Endodermal cell (in vitro differentiated cells): ENCODE measurements around the gene NACA2. TPM values are rescaled to one million over a fixed set of nuclear protein-coding genes. Genes with fewer than 3 reads are reported as not detected.

Source experiments
- DNase-seq: peaks from one replicate; pipeline ENCODE4 v3.0.0-alpha.2; 2017
- H3K27ac ChIP-seq: 2 replicates; pipeline ENCODE4 v1.5.1; 2013; ENCODE audit warnings: mild to moderate bottlenecking, low read depth, low read length, moderate library complexity
- H3K27me3 ChIP-seq: 2 replicates; pipeline ENCODE4 v1.6.1; 2013; ENCODE audit warnings: mild to moderate bottlenecking, low read length, moderate library complexity; ENCODE audit not compliant: insufficient read depth, control insufficient read depth, poor library complexity, severe bottlenecking
- H3K36me3 ChIP-seq: 2 replicates; pipeline ENCODE4 v1.7.0; 2013; ENCODE audit warnings: mild to moderate bottlenecking, low read length, moderate library complexity; ENCODE audit not compliant: control insufficient read depth, insufficient read depth
- H3K4me1 ChIP-seq: one replicate; pipeline ENCODE4 v1.7.0; 2013; ENCODE audit warnings: low read length; ENCODE audit not compliant: control insufficient read depth, insufficient read depth
- H3K4me3 ChIP-seq: 2 replicates; pipeline ENCODE4 v1.5.1; 2013; ENCODE audit warnings: mild to moderate bottlenecking, low read length, moderate library complexity
- H3K9ac ChIP-seq: 2 replicates; pipeline ENCODE4 v1.6.1; 2013; ENCODE audit warnings: mild to moderate bottlenecking, low read length, moderate library complexity; ENCODE audit not compliant: poor library complexity, severe bottlenecking; ENCODE audit errors: extremely low read depth
- H3K9me3 ChIP-seq: 2 replicates; pipeline ENCODE4 v1.6.1; 2013; ENCODE audit warnings: mild to moderate bottlenecking, low read length, moderate library complexity; ENCODE audit not compliant: control insufficient read depth
- H3K27ac Mint-ChIP-seq: 2 replicates; pipeline ENCODE4 v1.8.0; 2020; ENCODE audit warnings: mixed read lengths
- H3K27me3 Mint-ChIP-seq: 2 replicates; pipeline ENCODE4 v1.8.0; 2021; ENCODE audit warnings: mild to moderate bottlenecking, mixed read lengths; ENCODE audit not compliant: insufficient read depth
- H3K36me3 Mint-ChIP-seq: 2 replicates; pipeline ENCODE4 v1.8.0; 2020; ENCODE audit warnings: low read depth, mixed read lengths
- H3K4me1 Mint-ChIP-seq: 2 replicates; pipeline ENCODE4 v1.8.0; 2020; ENCODE audit warnings: mixed read lengths
- H3K4me3 Mint-ChIP-seq: 2 replicates; pipeline ENCODE4 v1.8.0; 2020; ENCODE audit warnings: mild to moderate bottlenecking, moderate library complexity, mixed read lengths
- H3K9me3 Mint-ChIP-seq: 2 replicates; pipeline ENCODE4 v1.8.0; 2020; ENCODE audit warnings: mild to moderate bottlenecking, mixed read lengths
- WGBS, 2 experiments: methylation state at CpG; one replicate each; pipeline versions ENCODE4 v1.1.5 to v1.1.7; 2013; ENCODE audit warnings: missing lambda C conversion rate in 2 of 2, mixed read lengths in 1 of 2; ENCODE audit not compliant: insufficient coverage in 1 of 2, insufficient read length in 1 of 2; 5-methylcytosine and 5-hydroxymethylcytosine counted together
- total RNA-seq, 2 donors: library from RNA; stranded (reverse); fragmentation: NEBNext Ultra II Directional in 1 of 2; extraction: Animal tissue kit (Norgen Biotek cat#: 25700) in 1 of 2; gene quantifications; 2 replicates in 1 of 2; 3 replicates in 1 of 2; pipeline ENCODE4 v1.2.1, GENCODE V29; 2021
- TF ChIP-seq, protein P1 (sequence below): fragments of 200-600 bp; sonication (generic); conservative IDR thresholded peaks from 2 replicates; pipeline ENCODE4 v1.5.0; 2021; ENCODE audit warnings: antibody characterized with exemption, mild to moderate bottlenecking

NACA2 gene
- total RNA-seq, 2 donors from 2014 or later, result not detected

DNA sequence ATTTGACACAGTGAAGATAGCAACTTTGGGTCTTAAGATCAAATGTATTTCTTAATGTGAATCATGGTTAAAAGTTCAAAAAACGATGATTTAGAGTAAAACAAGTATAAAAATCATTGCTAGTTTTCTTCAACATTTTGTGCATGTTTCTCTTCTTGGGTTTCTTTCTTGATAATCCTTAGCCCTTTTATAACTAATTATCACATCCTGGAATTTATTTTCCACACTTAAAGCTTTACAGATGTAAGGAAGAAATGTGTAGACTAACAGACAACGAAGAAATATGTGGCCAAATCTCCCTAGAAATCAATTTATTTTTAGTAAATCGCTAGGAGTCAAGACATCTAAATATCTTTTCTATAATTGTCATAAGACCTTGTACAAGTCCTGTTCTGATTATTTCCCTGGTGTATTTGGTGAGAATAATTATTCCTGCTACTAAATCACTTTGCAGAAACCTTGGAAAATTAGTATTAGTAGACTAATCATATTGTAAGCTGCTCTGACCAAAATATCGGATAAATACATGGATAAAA, 4.9 kb downstream of the NACA2 start:
- WGBS, 2 experiments, result 79 to 80% methylated on average over 2 to 4 of the region's 4 CpGs
- DNase-seq, result no peak
- Histone ChIP-seq H3K4me3 (no peak overlapping the region), H3K27ac (no peak overlapping the region), H3K9me3 (no peaks in the 10 kb centered on the region), H3K36me3 (no peaks in the 10 kb centered on the region), H3K4me1 (no peaks in the 10 kb centered on the region), H3K9ac (no peak overlapping the region), H3K27me3 (no peaks in the 10 kb centered on the region)
- TF ChIP-seq, protein P1, sequence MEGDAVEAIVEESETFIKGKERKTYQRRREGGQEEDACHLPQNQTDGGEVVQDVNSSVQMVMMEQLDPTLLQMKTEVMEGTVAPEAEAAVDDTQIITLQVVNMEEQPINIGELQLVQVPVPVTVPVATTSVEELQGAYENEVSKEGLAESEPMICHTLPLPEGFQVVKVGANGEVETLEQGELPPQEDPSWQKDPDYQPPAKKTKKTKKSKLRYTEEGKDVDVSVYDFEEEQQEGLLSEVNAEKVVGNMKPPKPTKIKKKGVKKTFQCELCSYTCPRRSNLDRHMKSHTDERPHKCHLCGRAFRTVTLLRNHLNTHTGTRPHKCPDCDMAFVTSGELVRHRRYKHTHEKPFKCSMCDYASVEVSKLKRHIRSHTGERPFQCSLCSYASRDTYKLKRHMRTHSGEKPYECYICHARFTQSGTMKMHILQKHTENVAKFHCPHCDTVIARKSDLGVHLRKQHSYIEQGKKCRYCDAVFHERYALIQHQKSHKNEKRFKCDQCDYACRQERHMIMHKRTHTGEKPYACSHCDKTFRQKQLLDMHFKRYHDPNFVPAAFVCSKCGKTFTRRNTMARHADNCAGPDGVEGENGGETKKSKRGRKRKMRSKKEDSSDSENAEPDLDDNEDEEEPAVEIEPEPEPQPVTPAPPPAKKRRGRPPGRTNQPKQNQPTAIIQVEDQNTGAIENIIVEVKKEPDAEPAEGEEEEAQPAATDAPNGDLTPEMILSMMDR, result no peak
- Mint-ChIP-seq H3K36me3 (no peaks in the 10 kb centered on the region), H3K27me3 (no peaks in the 10 kb centered on the region), H3K4me3 (no peak overlapping the region), H3K27ac (no peak overlapping the region), H3K9me3 (no peaks in the 10 kb centered on the region), H3K4me1 (no peaks in the 10 kb centered on the region)

DNA sequence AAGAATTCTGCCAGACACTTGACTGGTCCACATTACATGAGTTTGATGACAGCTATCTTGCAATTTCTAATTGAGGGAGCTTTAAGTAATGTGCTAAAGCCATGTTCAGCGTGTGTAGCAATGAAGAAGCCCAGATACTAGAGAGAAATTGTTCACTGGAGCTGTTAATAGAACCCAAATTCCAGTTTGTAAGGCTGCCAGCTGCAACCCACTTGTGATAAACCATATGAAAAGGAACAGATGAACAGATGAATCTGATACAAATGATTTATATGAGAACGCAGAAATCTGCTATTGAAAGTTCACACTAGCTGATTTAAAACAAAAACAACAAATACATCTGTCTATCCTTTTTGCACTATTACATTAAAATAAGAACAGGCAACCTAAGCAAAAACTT, 6.2 kb downstream of the NACA2 start:
- Mint-ChIP-seq H3K9me3 (no peaks in the 10 kb centered on the region), H3K27me3 (no peaks in the 10 kb centered on the region), H3K27ac (no peak overlapping the region), H3K4me1 (no peaks in the 10 kb centered on the region), H3K36me3 (no peaks in the 10 kb centered on the region), H3K4me3 (no peak overlapping the region)
- Histone ChIP-seq H3K4me3 (no peak overlapping the region), H3K4me1 (no peaks in the 10 kb centered on the region), H3K36me3 (no peaks in the 10 kb centered on the region), H3K9ac (no peak overlapping the region), H3K9me3 (no peaks in the 10 kb centered on the region), H3K27me3 (no peaks in the 10 kb centered on the region), H3K27ac (no peak overlapping the region)
- WGBS, 2 experiments, result 83 to 94% methylated on average over 1 to 2 of the region's 2 CpGs
- DNase-seq, result no peak
- TF ChIP-seq, protein P1, result no peak

DNA sequence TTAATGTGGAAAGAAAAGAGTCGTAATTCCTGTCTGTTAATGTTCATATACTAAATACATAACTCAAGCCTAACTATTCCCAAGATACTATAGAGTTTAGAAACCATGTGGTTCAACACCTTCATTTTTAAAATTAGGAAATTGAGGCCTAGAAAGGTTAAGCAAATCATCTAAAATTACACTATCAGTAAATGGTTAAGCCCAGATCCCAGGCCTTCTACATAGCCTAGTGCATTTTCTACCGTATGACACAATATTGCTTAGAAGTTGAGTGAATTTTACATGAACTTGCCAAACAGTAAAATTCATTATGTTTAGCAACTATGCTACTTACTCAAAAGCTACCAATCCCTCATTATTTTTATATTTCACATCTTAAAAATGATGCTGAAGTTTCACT, 6.8 kb downstream of the NACA2 start:
- Mint-ChIP-seq H3K27me3 (no peaks in the 10 kb centered on the region), H3K36me3 (no peaks in the 10 kb centered on the region), H3K9me3 (no peaks in the 10 kb centered on the region), H3K4me1 (no peaks in the 10 kb centered on the region), H3K4me3 (no peak overlapping the region), H3K27ac (no peak overlapping the region)
- TF ChIP-seq, protein P1, result no peak
- H3K9ac ChIP-seq, result no peak overlapping the region
- no peaks in the 10 kb centered on the region for H3K27me3 ChIP-seq
- H3K9me3 ChIP-seq, result no peaks in the 10 kb centered on the region
- H3K4me3 ChIP-seq, result no peak overlapping the region
- H3K4me1 ChIP-seq, result no peaks in the 10 kb centered on the region
- H3K27ac ChIP-seq, result no peak overlapping the region
- WGBS, 2 experiments, result 90% methylated on average over 1 of the region's 2 CpGs; no CpG with 5 or more reads in 1 of the 2 experiments
- H3K36me3 ChIP-seq, result no peaks in the 10 kb centered on the region
- no peak for DNase-seq
